Neural cell (in vitro differentiated cells): Measurements from ENCODE around the gene GMDS. TPM values are rescaled to one million over a fixed set of nuclear protein-coding genes. Genes with fewer than 3 reads are reported as not detected.

ENCODE experiments used
- H2AFZ ChIP-seq: fragments of 200-600, 300-800 bp; sonication (generic), shearing (Covaris generic); 2 replicates; pipeline ENCODE4 v1.6.0; 2014; ENCODE audit warnings: low read depth, mild to moderate bottlenecking, antibody characterized with exemption, low read length, moderate library complexity
- H3F3A ChIP-seq: fragments of 200-600 bp; shearing (Covaris generic); 2 replicates; pipeline ENCODE4 v1.6.1; 2016; ENCODE audit warnings: mild to moderate bottlenecking, moderate library complexity, mixed read lengths, antibody characterized with exemption, low read length; ENCODE audit not compliant: insufficient read depth, poor library complexity, severe bottlenecking
- H3K27ac ChIP-seq: fragments of 200-600, 300-800 bp; sonication (generic), shearing (Covaris generic); 2 replicates; pipeline ENCODE4 v1.5.1; 2014; ENCODE audit warnings: mild to moderate bottlenecking, low read length, moderate library complexity
- H3K27me3 ChIP-seq: fragments of 300-800, 200-600 bp; sonication (generic), shearing (Covaris generic); 2 replicates; pipeline ENCODE4 v1.6.0; 2014; ENCODE audit warnings: mild to moderate bottlenecking, low read depth, low read length, moderate library complexity; ENCODE audit not compliant: insufficient read depth
- H3K36me3 ChIP-seq: fragments of 300-800, 200-600 bp; sonication (generic), shearing (Covaris generic); 2 replicates; pipeline ENCODE4 v1.5.1; 2014; ENCODE audit warnings: mild to moderate bottlenecking, antibody characterized with exemption, low read length, moderate library complexity; ENCODE audit not compliant: insufficient read depth
- H3K4me2 ChIP-seq: fragments of 300-800, 200-600 bp; sonication (generic), shearing (Covaris generic); 2 replicates; pipeline ENCODE4 v1.6.0; 2014; ENCODE audit warnings: mild to moderate bottlenecking, low read length
- H3K4me3 ChIP-seq: fragments of 300-800, 200-600 bp; sonication (generic), shearing (Covaris generic); 2 replicates; pipeline ENCODE4 v1.5.1; 2014; ENCODE audit warnings: mild to moderate bottlenecking, low read length, moderate library complexity
- H3K79me2 ChIP-seq: fragments of 200-600 bp; shearing (Covaris generic); replicated peaks from 2 replicates; pipeline ENCODE4 v1.6.0; 2014; ENCODE audit warnings: mild to moderate bottlenecking, low read length, moderate library complexity; ENCODE audit not compliant: insufficient read depth
- H3K9ac ChIP-seq: fragments of 300-800, 200-600 bp; sonication (generic), shearing (Covaris generic); 2 replicates; pipeline ENCODE4 v1.6.1; 2016; ENCODE audit warnings: mild to moderate bottlenecking, low read length, mixed read lengths
- H3K9me2 ChIP-seq: fragments of 200-600 bp; shearing (Covaris generic); 2 replicates; pipeline ENCODE4 v1.6.1; 2016; ENCODE audit warnings: mild to moderate bottlenecking, low read length, mixed read lengths; ENCODE audit not compliant: insufficient read depth
- H3K9me3 ChIP-seq: fragments of 200-600, 300-800 bp; sonication (generic), shearing (Covaris generic); 2 replicates; pipeline ENCODE4 v1.6.1; 2016; ENCODE audit warnings: mild to moderate bottlenecking, mixed run types, low read length, moderate library complexity, mixed read lengths
- H4K20me1 ChIP-seq: fragments of 200-600 bp; shearing (Covaris generic); 2 replicates; pipeline ENCODE4 v1.6.1; 2016; ENCODE audit warnings: mild to moderate bottlenecking, mixed run types; ENCODE audit not compliant: insufficient read depth
- EP300 ChIP-seq: fragments of 450-650 bp; conservative IDR thresholded peaks from 2 replicates; pipeline ENCODE4 v1.6.1; 2014; ENCODE audit warnings: antibody characterized with exemption, mild to moderate bottlenecking, moderate library complexity; ENCODE audit not compliant: poor library complexity, severe bottlenecking
- EZH2 ChIP-seq: fragments of 200-600, 300-800 bp; shearing (Covaris generic), sonication (generic); IDR thresholded peaks from 2 replicates; pipeline ENCODE4 v1.6.1; 2014; ENCODE audit warnings: antibody characterized with exemption, low read length, borderline replicate concordance, mild to moderate bottlenecking; ENCODE audit not compliant: insufficient read depth, poor library complexity, severe bottlenecking
- MXI1 ChIP-seq: fragments of 450-650 bp; conservative IDR thresholded peaks from 2 replicates; pipeline ENCODE4 v1.6.1; 2014; ENCODE audit warnings: antibody characterized with exemption, mild to moderate bottlenecking; ENCODE audit not compliant: poor library complexity, severe bottlenecking
- POLR2AphosphoS5 ChIP-seq: IDR thresholded peaks from 2 replicates; pipeline ENCODE4 v1.6.1; 2012
- RAD21 ChIP-seq: fragments of 450-650 bp; conservative IDR thresholded peaks from 2 replicates; pipeline ENCODE4 v1.6.1; 2014; ENCODE audit warnings: antibody characterized with exemption, mild to moderate bottlenecking, moderate library complexity
- SMC3 ChIP-seq: fragments of 450-650 bp; conservative IDR thresholded peaks from 2 replicates; pipeline ENCODE4 v1.6.1; 2014; ENCODE audit warnings: antibody characterized with exemption, mild to moderate bottlenecking, moderate library complexity; ENCODE audit not compliant: poor library complexity
- TAF1 ChIP-seq: IDR thresholded peaks from 2 replicates; pipeline ENCODE4 v1.6.1; 2012; ENCODE audit warnings: low read depth
- polyA plus RNA-seq: library from polyadenylated mRNA; depleted of rRNA; stranded (reverse); fragments of >200 nt; gene quantifications from 2 replicates; pipeline ENCODE4 v1.2.3, GENCODE V29; 2014
- TF ChIP-seq, protein P1 (sequence below): IDR thresholded peaks from 2 replicates; pipeline ENCODE4 v1.6.1; 2012; ENCODE audit warnings: borderline replicate concordance
- TF ChIP-seq, protein P2 (sequence below): fragments of 450-650 bp; IDR thresholded peaks from 2 replicates; pipeline ENCODE4 v1.5.1; 2014; ENCODE audit warnings: antibody characterized with exemption, mild to moderate bottlenecking, moderate library complexity; ENCODE audit not compliant: poor library complexity, severe bottlenecking

The GMDS gene
- polyA plus RNA-seq, 1 donor from 2014 or later = 11.4 TPM

DNA sequence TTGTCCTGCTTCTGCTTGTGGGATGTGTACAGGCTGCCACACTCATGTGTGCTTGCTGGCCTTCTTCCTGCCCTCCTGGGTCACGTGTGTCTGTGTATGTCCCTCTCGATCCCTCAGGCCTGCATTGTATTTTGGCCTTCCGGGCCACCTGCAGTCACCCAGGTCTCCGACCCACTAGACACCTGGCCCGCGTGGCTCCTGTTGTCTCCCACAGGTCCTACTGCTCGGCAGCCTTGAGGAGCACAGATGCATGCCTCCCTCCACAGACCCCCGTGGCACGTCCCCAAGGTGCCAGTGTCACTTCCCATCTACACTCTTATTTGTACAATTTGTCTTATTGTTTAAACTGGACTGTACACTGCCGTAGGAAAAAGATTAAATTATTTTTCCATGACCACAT is 592.6 kb downstream of the GMDS start:
- H3K4me3 ChIP-seq = no peak overlapping the region
- H2AFZ ChIP-seq = no peak overlapping the region
- H3K4me2 ChIP-seq = no peak overlapping the region
- no peaks in the 10 kb centered on the region for H4K20me1 ChIP-seq
- no peaks in the 10 kb centered on the region for H3K36me3 ChIP-seq
- no peak overlapping the region for H3K9ac ChIP-seq
- H3K27me3 ChIP-seq = no peaks in the 10 kb centered on the region
- H3K79me2 ChIP-seq = no peaks in the 10 kb centered on the region
- TF ChIP-seq TAF1 (no peak), POLR2AphosphoS5 (no peak), EZH2 (no peak)
- no peaks in the 10 kb centered on the region for H3F3A ChIP-seq
- no peak overlapping the region for H3K27ac ChIP-seq
- no peaks in the 10 kb centered on the region for H3K9me2 ChIP-seq
- H3K9me3 ChIP-seq = no peaks in the 10 kb centered on the region

DNA sequence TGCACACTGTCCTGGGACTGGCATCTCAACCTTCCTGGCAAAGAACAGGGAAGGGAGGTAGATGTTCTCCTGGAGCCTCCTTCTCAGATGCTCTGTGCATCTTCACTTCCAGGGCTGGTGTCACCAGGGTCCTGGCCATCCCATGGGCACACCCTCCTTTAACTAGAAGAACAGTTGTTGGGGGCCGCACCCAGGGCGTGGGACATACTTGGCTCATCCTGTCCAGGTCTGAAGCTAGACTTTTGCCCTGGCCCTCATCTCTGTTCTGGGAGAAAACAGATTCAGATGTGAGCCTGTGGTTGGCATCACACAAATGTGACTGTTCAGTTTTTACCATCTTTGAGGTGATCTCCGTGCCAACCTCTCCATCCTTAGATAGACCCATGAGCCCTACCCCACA is 594.0 kb downstream of the GMDS start:
- H2AFZ ChIP-seq = no peak overlapping the region
- no peak for TF ChIP-seq EZH2
- TF ChIP-seq EP300 = no peak
- H3K27ac ChIP-seq = no peak overlapping the region
- no peaks in the 10 kb centered on the region for H3F3A ChIP-seq
- H3K4me3 ChIP-seq = no peak overlapping the region
- H3K9me3 ChIP-seq = no peaks in the 10 kb centered on the region
- H3K36me3 ChIP-seq = no peaks in the 10 kb centered on the region
- no peaks in the 10 kb centered on the region for H4K20me1 ChIP-seq
- H3K79me2 ChIP-seq = no peaks in the 10 kb centered on the region
- no peak overlapping the region for H3K4me2 ChIP-seq
- H3K27me3 ChIP-seq = no peaks in the 10 kb centered on the region
- no peak overlapping the region for H3K9ac ChIP-seq
- no peaks in the 10 kb centered on the region for H3K9me2 ChIP-seq

DNA sequence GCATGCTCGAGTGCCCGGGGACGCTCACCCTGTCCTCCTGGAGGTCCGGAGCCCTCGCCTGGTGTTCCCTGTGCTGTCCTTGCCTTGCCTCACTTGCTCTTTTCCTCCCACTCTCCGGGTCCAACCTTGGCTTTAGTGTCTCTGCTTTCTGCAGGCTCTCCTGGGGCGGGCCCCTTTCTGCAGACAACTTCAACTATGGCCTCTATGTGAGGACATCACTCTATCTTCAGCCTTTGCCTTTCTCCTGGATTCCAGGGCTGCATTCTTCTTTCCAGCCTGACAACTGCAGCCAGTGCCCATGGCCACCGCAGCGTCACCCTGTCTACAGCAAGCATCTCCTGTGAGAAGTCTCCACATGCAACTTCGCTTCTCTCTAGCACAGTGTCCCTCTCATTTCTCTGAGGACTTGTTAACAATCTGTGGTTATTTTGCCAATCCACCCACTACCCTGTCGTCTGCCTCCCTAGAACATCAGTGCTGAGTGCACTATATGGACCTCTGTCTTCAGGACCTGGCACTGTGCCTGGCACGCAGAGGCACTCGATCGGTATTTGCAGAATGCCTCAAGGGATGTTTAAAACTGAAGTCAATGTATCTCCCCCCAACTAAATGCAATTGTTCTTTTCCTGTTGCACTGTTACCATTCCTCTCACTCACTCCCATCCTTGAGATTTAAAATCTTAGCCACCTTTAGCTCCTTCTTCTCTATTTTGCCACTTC is 599.8 kb downstream of the GMDS start:
- Histone ChIP-seq H3K27ac (no peak overlapping the region), H2AFZ (no peak overlapping the region), H3K27me3 (no peaks in the 10 kb centered on the region), H3K4me3 (no peak overlapping the region), H3K36me3 (no peaks in the 10 kb centered on the region), H4K20me1 (no peaks in the 10 kb centered on the region), H3F3A (no peaks in the 10 kb centered on the region), H3K4me2 (no peak overlapping the region), H3K9ac (no peak overlapping the region), H3K9me2 (no peaks in the 10 kb centered on the region), H3K9me3 (no peaks in the 10 kb centered on the region), H3K79me2 (no peaks in the 10 kb centered on the region)
- TF ChIP-seq RAD21 (no peak), TAF1 (no peak), EP300 (no peak), SMC3 (no peak), EZH2 (no peak), POLR2AphosphoS5 (no peak), MXI1 (no peak)
- TF ChIP-seq, protein P1, sequence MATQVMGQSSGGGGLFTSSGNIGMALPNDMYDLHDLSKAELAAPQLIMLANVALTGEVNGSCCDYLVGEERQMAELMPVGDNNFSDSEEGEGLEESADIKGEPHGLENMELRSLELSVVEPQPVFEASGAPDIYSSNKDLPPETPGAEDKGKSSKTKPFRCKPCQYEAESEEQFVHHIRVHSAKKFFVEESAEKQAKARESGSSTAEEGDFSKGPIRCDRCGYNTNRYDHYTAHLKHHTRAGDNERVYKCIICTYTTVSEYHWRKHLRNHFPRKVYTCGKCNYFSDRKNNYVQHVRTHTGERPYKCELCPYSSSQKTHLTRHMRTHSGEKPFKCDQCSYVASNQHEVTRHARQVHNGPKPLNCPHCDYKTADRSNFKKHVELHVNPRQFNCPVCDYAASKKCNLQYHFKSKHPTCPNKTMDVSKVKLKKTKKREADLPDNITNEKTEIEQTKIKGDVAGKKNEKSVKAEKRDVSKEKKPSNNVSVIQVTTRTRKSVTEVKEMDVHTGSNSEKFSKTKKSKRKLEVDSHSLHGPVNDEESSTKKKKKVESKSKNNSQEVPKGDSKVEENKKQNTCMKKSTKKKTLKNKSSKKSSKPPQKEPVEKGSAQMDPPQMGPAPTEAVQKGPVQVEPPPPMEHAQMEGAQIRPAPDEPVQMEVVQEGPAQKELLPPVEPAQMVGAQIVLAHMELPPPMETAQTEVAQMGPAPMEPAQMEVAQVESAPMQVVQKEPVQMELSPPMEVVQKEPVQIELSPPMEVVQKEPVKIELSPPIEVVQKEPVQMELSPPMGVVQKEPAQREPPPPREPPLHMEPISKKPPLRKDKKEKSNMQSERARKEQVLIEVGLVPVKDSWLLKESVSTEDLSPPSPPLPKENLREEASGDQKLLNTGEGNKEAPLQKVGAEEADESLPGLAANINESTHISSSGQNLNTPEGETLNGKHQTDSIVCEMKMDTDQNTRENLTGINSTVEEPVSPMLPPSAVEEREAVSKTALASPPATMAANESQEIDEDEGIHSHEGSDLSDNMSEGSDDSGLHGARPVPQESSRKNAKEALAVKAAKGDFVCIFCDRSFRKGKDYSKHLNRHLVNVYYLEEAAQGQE = no peak
- TF ChIP-seq, protein P2, sequence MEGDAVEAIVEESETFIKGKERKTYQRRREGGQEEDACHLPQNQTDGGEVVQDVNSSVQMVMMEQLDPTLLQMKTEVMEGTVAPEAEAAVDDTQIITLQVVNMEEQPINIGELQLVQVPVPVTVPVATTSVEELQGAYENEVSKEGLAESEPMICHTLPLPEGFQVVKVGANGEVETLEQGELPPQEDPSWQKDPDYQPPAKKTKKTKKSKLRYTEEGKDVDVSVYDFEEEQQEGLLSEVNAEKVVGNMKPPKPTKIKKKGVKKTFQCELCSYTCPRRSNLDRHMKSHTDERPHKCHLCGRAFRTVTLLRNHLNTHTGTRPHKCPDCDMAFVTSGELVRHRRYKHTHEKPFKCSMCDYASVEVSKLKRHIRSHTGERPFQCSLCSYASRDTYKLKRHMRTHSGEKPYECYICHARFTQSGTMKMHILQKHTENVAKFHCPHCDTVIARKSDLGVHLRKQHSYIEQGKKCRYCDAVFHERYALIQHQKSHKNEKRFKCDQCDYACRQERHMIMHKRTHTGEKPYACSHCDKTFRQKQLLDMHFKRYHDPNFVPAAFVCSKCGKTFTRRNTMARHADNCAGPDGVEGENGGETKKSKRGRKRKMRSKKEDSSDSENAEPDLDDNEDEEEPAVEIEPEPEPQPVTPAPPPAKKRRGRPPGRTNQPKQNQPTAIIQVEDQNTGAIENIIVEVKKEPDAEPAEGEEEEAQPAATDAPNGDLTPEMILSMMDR = no peak
